ENCODE data around the gene TMEM72. TPM values are rescaled to one million over a fixed set of nuclear protein-coding genes. Genes with fewer than 3 reads are reported as not detected.

TMEM72 gene
- total RNA-seq, 1 experiment from 2014 or later: not detected

- intact Hi-C loops (cut with micrococcal nuclease): no loop called here
- H3K9ac ChIP-seq (ENCODE audit: low read length): no peak overlapping the region
- H3F3A ChIP-seq (ENCODE audit: low read length, unreplicated experiment): no peaks in the 10 kb centered on the region
- H3K27me3 ChIP-seq (ENCODE audit: low read length): no peaks in the 10 kb centered on the region
- BruUV-seq (replicated peaks): no TSS peak
- no peaks in the 10 kb centered on the region for H3K36me3 ChIP-seq (ENCODE audit: low read depth, low read length)
- H3K27ac ChIP-seq (ENCODE audit: low read length): no peak overlapping the region
- no peaks in the 10 kb centered on the region for H4K20me1 ChIP-seq (ENCODE audit: low read length)
- ChIA-PET CTCF (no interaction called here), POLR2A (ENCODE audit: unreplicated experiment) (no interaction called here)
- no peak for DNase-seq
- H3K9me2 ChIP-seq (replicated peaks; ENCODE audit: low read length): no peaks in the 10 kb centered on the region
- ATAC-seq: no peak
- H3K4me2 ChIP-seq (ENCODE audit: low read length): no peak overlapping the region
- H3K9me3 ChIP-seq (ENCODE audit: low read length): no peaks in the 10 kb centered on the region
- no peak overlapping the region for H2AFZ ChIP-seq (ENCODE audit: low read length)
- TF ChIP-seq EZH2 (IDR thresholded peaks at IDR 0.05; ENCODE audit: low read length, unreplicated experiment): no peak
- TF ChIP-seq, protein P1, sequence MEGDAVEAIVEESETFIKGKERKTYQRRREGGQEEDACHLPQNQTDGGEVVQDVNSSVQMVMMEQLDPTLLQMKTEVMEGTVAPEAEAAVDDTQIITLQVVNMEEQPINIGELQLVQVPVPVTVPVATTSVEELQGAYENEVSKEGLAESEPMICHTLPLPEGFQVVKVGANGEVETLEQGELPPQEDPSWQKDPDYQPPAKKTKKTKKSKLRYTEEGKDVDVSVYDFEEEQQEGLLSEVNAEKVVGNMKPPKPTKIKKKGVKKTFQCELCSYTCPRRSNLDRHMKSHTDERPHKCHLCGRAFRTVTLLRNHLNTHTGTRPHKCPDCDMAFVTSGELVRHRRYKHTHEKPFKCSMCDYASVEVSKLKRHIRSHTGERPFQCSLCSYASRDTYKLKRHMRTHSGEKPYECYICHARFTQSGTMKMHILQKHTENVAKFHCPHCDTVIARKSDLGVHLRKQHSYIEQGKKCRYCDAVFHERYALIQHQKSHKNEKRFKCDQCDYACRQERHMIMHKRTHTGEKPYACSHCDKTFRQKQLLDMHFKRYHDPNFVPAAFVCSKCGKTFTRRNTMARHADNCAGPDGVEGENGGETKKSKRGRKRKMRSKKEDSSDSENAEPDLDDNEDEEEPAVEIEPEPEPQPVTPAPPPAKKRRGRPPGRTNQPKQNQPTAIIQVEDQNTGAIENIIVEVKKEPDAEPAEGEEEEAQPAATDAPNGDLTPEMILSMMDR (conservative IDR thresholded peaks at IDR 0.05; ENCODE audit: low read depth, low read length): peak; percentile 22; the same call in 1 of the 2 replicates
- no peaks in the 10 kb centered on the region for H3K79me2 ChIP-seq (ENCODE audit: low read length)
- H3K4me1 ChIP-seq (ENCODE audit: insufficient read depth, low read length): no peaks in the 10 kb centered on the region
- H3K4me3 ChIP-seq (ENCODE audit: low read length): no peak overlapping the region
Observed at GRCh38 chr10:44966816-44967509, 55.8 kb downstream of the TMEM72 start.

GRCh38 chr10:44967616-44968015, 56.5 kb downstream of the TMEM72 start:
- DNase-seq: no peak
- H2AFZ ChIP-seq (ENCODE audit: low read length): no peak overlapping the region
- BruUV-seq (replicated peaks): no TSS peak
- ChIA-PET POLR2A (ENCODE audit: unreplicated experiment) (no interaction called here), CTCF (no interaction called here)
- intact Hi-C loops (cut with micrococcal nuclease): no loop called here
- no peaks in the 10 kb centered on the region for H3K9me3 ChIP-seq (ENCODE audit: low read length)
- H3K79me2 ChIP-seq (ENCODE audit: low read length): no peaks in the 10 kb centered on the region
- H3K4me1 ChIP-seq (ENCODE audit: insufficient read depth, low read length): no peaks in the 10 kb centered on the region
- ATAC-seq: no peak
- no peak overlapping the region for H3K4me3 ChIP-seq (ENCODE audit: low read length)
- TF ChIP-seq EZH2 (IDR thresholded peaks at IDR 0.05; ENCODE audit: low read length, unreplicated experiment) (no peak), EZH2phosphoT487 (IDR thresholded peaks at IDR 0.05; ENCODE audit: borderline replicate concordance, low read length) (no peak)
- TF ChIP-seq, protein P1 (conservative IDR thresholded peaks at IDR 0.05; ENCODE audit: low read depth, low read length): no peak
- no peak overlapping the region for H3K9ac ChIP-seq (ENCODE audit: low read length)
- H3K27ac ChIP-seq (ENCODE audit: low read length): no peak overlapping the region
- H3K27me3 ChIP-seq (ENCODE audit: low read length): no peaks in the 10 kb centered on the region
- H4K20me1 ChIP-seq (ENCODE audit: low read length): no peaks in the 10 kb centered on the region
- H3K36me3 ChIP-seq (ENCODE audit: low read depth, low read length): no peaks in the 10 kb centered on the region
- no peaks in the 10 kb centered on the region for H3F3A ChIP-seq (ENCODE audit: low read length, unreplicated experiment)
- no peaks in the 10 kb centered on the region for H3K9me2 ChIP-seq (replicated peaks; ENCODE audit: low read length)
- no peak overlapping the region for H3K4me2 ChIP-seq (ENCODE audit: low read length)

- Histone ChIP-seq H3K36me3 (ENCODE audit: low read depth, low read length) (no peaks in the 10 kb centered on the region), H3K27me3 (ENCODE audit: low read length) (no peaks in the 10 kb centered on the region), H3K4me3 (ENCODE audit: low read length) (no peak overlapping the region), H3F3A (ENCODE audit: low read length, unreplicated experiment) (no peaks in the 10 kb centered on the region), H4K20me1 (ENCODE audit: low read length) (no peaks in the 10 kb centered on the region), H3K9me2 (replicated peaks; ENCODE audit: low read length) (no peaks in the 10 kb centered on the region), H3K9me3 (ENCODE audit: low read length) (no peaks in the 10 kb centered on the region), H3K4me2 (ENCODE audit: low read length) (no peak overlapping the region), H3K27ac (ENCODE audit: low read length) (no peak overlapping the region), H3K4me1 (ENCODE audit: insufficient read depth, low read length) (no peaks in the 10 kb centered on the region), H3K9ac (ENCODE audit: low read length) (no peak overlapping the region), H2AFZ (ENCODE audit: low read length) (no peak overlapping the region), H3K79me2 (ENCODE audit: low read length) (no peaks in the 10 kb centered on the region)
- DNase-seq: no peak
- intact Hi-C loops (cut with micrococcal nuclease): no loop called here
- no peak for ATAC-seq
- BruUV-seq (replicated peaks): no TSS peak
- TF ChIP-seq EZH2 (IDR thresholded peaks at IDR 0.05; ENCODE audit: low read length, unreplicated experiment) (no peak), EZH2phosphoT487 (IDR thresholded peaks at IDR 0.05; ENCODE audit: borderline replicate concordance, low read length) (no peak)
- TF ChIP-seq, protein P1 (conservative IDR thresholded peaks at IDR 0.05; ENCODE audit: low read depth, low read length): no peak
- POLR2A ChIA-PET (ENCODE audit: unreplicated experiment): no interaction called here
- CTCF ChIA-PET: no interaction called here
Observed at GRCh38 chr10:44968091-44968490, 57.0 kb downstream of the TMEM72 start.

All from PC-3 (cell line).